H9 (cell line): ENCODE measurements around the gene PPP1R14B. TPM values are rescaled to one million over a fixed set of nuclear protein-coding genes. Genes with fewer than 3 reads are reported as not detected.

Experiments
- DNase-seq: peaks from one replicate; pipeline ENCODE4 v3.0.0-alpha.2; 2017
- H2AFZ ChIP-seq: one replicate; pipeline ENCODE4 v1.6.1; 2013; ENCODE audit warnings: mild to moderate bottlenecking, low read length, control low read depth, moderate library complexity
- H2AK5ac ChIP-seq: 2 replicates; pipeline ENCODE4 v1.6.1; 2013; ENCODE audit warnings: low read length, control low read depth, mixed read lengths; ENCODE audit not compliant: insufficient read length
- H2BK120ac ChIP-seq: one replicate; pipeline ENCODE4 v1.6.1; 2013; ENCODE audit warnings: low read depth, mild to moderate bottlenecking, low read length, control low read depth, inconsistent platforms; ENCODE audit not compliant: poor library complexity, severe bottlenecking
- H2BK12ac ChIP-seq: 2 replicates; pipeline ENCODE4 v1.6.1; 2013; ENCODE audit warnings: low read length, control low read depth, mixed read lengths, low read depth; ENCODE audit not compliant: insufficient read length
- H2BK15ac ChIP-seq: 2 replicates; pipeline ENCODE4 v1.6.1; 2013; ENCODE audit warnings: low read depth, low read length, control low read depth
- H2BK20ac ChIP-seq: one replicate; pipeline ENCODE4 v1.6.1; 2013; ENCODE audit warnings: low read depth, mild to moderate bottlenecking, low read length, control low read depth, inconsistent platforms; ENCODE audit not compliant: poor library complexity, severe bottlenecking
- H2BK5ac ChIP-seq: 2 replicates; pipeline ENCODE4 v1.6.1; 2013; ENCODE audit warnings: low read length, control low read depth, mixed read lengths; ENCODE audit not compliant: insufficient read length
- H3K14ac ChIP-seq: 2 replicates; pipeline ENCODE4 v1.6.1; 2013; ENCODE audit warnings: low read length, control low read depth; ENCODE audit not compliant: insufficient read depth
- H3K18ac ChIP-seq: 2 replicates; pipeline ENCODE4 v1.6.1; 2013; ENCODE audit warnings: low read depth, mild to moderate bottlenecking, mixed read lengths, low read length, control low read depth; ENCODE audit not compliant: insufficient read length
- H3K23ac ChIP-seq: 2 replicates; pipeline ENCODE4 v1.6.1; 2013; ENCODE audit warnings: low read length, control low read depth, mixed read lengths, low read depth; ENCODE audit not compliant: insufficient read length
- H3K23me2 ChIP-seq: 2 replicates; pipeline ENCODE4 v1.6.1; 2013; ENCODE audit warnings: low read depth, mild to moderate bottlenecking, mixed read lengths, low read length, control low read depth; ENCODE audit not compliant: insufficient read length, poor library complexity, severe bottlenecking
- H3K27ac ChIP-seq: 2 replicates; pipeline ENCODE4 v1.5.1; 2013; ENCODE audit warnings: low read length, control low read depth, mixed read lengths, low read depth; ENCODE audit not compliant: insufficient read length
- H3K27me3 ChIP-seq: 2 replicates; pipeline ENCODE4 v1.6.1; 2013; ENCODE audit warnings: low read length, control low read depth, inconsistent platforms; ENCODE audit not compliant: insufficient read depth
- H3K4ac ChIP-seq: 2 replicates; pipeline ENCODE4 v1.6.1; 2013; ENCODE audit warnings: low read depth, mild to moderate bottlenecking, control low read depth, inconsistent platforms, low read length, moderate library complexity
- H3K4me1 ChIP-seq: 2 replicates; pipeline ENCODE4 v1.6.1; 2013; ENCODE audit warnings: low read length, control low read depth, inconsistent platforms; ENCODE audit not compliant: insufficient read depth
- H3K4me2 ChIP-seq: 2 replicates; pipeline ENCODE4 v1.6.1; 2013; ENCODE audit warnings: low read length, control low read depth, mixed read lengths; ENCODE audit not compliant: insufficient read length, insufficient read depth
- H3K56ac ChIP-seq: 2 replicates; pipeline ENCODE4 v1.6.1; 2013; ENCODE audit warnings: low read depth, mild to moderate bottlenecking, mixed read lengths, low read length, control low read depth; ENCODE audit not compliant: insufficient read length
- H3K79me1 ChIP-seq: 2 replicates; pipeline ENCODE4 v1.6.1; 2013; ENCODE audit warnings: low read depth, mild to moderate bottlenecking, moderate library complexity, low read length, control low read depth, inconsistent platforms; ENCODE audit not compliant: insufficient read depth, poor library complexity, severe bottlenecking
- H3K79me2 ChIP-seq: 2 replicates; pipeline ENCODE4 v1.6.1; 2013; ENCODE audit warnings: low read length, control low read depth, inconsistent platforms; ENCODE audit not compliant: insufficient read depth
- H3K9ac ChIP-seq: 2 replicates; pipeline ENCODE4 v1.6.1; 2013; ENCODE audit warnings: low read length, control low read depth, mixed read lengths; ENCODE audit not compliant: insufficient read length; ENCODE audit errors: extremely low read depth
- H3K9me3 ChIP-seq: one replicate; pipeline ENCODE4 v1.6.1; 2013; ENCODE audit warnings: low read depth, low read length, inconsistent platforms; ENCODE audit not compliant: control insufficient read depth
- H3T11ph ChIP-seq: one replicate; pipeline ENCODE4 v1.6.1; 2013; ENCODE audit warnings: mild to moderate bottlenecking, low read length, control low read depth, inconsistent platforms
- H4K20me1 ChIP-seq: one replicate; pipeline ENCODE4 v1.6.1; 2013; ENCODE audit not compliant: control insufficient read depth, insufficient read length, insufficient read depth
- H4K5ac ChIP-seq: 2 replicates; pipeline ENCODE4 v1.6.1; 2013; ENCODE audit warnings: low read depth, mild to moderate bottlenecking, mixed read lengths, low read length, control low read depth; ENCODE audit not compliant: insufficient read length
- H4K8ac ChIP-seq: replicated peaks from 2 replicates; pipeline ENCODE4 v1.6.1; 2013; ENCODE audit warnings: low read length, control low read depth, mixed read lengths, low read depth; ENCODE audit not compliant: insufficient read length
- H4K91ac ChIP-seq: 2 replicates; pipeline ENCODE4 v1.6.1; 2013; ENCODE audit warnings: low read depth, mild to moderate bottlenecking, moderate library complexity, mixed read lengths, low read length, control low read depth; ENCODE audit not compliant: insufficient read length
- H3K27ac Mint-ChIP-seq, 3 experiments: 2 replicates in 2 of 3; 3 replicates in 1 of 3; pipeline ENCODE4 v1.8.0; 2020 to 2021; ENCODE audit warnings: mixed read lengths in 3 of 3, mild to moderate bottlenecking in 1 of 3, moderate library complexity in 1 of 3
- H3K27me3 Mint-ChIP-seq: 2 replicates; pipeline ENCODE4 v1.8.0; 2021; ENCODE audit warnings: low read depth, mild to moderate bottlenecking, moderate library complexity, mixed read lengths
- H3K36me3 Mint-ChIP-seq, 3 experiments: 2 replicates in 2 of 3; 3 replicates in 1 of 3; pipeline ENCODE4 v1.8.0; 2020 to 2021; ENCODE audit warnings: low read depth in 3 of 3, mixed read lengths in 3 of 3; ENCODE audit not compliant: insufficient read depth in 1 of 3
- H3K4me1 Mint-ChIP-seq, 2 experiments: 2 replicates each; pipeline ENCODE4 v1.8.0; 2020; ENCODE audit warnings: mixed read lengths in 2 of 2
- H3K4me3 Mint-ChIP-seq, 2 experiments: 2 replicates in 1 of 2; 3 replicates in 1 of 2; pipeline ENCODE4 v1.8.0; 2020 to 2021; ENCODE audit warnings: mild to moderate bottlenecking in 2 of 2, mixed read lengths in 2 of 2, moderate library complexity in 1 of 2
- H3K9me3 Mint-ChIP-seq, 2 experiments: 2 replicates in 1 of 2; 3 replicates in 1 of 2; pipeline ENCODE4 v1.8.0; 2020; ENCODE audit warnings: mild to moderate bottlenecking in 2 of 2, mixed read lengths in 2 of 2, moderate library complexity in 1 of 2
- WGBS: extraction: QIAGEN DNeasy Blood & Tissue Kit; methylation state at CpG from one replicate; pipeline ENCODE4 v1.1.7; 2013; ENCODE audit warnings: missing lambda C conversion rate, low lambda C conversion rate, mixed read lengths; ENCODE audit not compliant: insufficient read length; ENCODE audit errors: extremely low coverage; 5-methylcytosine and 5-hydroxymethylcytosine counted together
- total RNA-seq: library from RNA; stranded (reverse); gene quantifications from 2 replicates; pipeline ENCODE4 v1.2.1, GENCODE V29; 2021
- TF ChIP-seq, protein P1 (sequence below): fragments of 200-600 bp; sonication (generic); conservative IDR thresholded peaks from 3 replicates; pipeline ENCODE4 v1.8.0; 2021; ENCODE audit warnings: antibody characterized with exemption, mild to moderate bottlenecking

PPP1R14B gene
- total RNA-seq, 1 experiment from 2014 or later, result 358 TPM

DNA sequence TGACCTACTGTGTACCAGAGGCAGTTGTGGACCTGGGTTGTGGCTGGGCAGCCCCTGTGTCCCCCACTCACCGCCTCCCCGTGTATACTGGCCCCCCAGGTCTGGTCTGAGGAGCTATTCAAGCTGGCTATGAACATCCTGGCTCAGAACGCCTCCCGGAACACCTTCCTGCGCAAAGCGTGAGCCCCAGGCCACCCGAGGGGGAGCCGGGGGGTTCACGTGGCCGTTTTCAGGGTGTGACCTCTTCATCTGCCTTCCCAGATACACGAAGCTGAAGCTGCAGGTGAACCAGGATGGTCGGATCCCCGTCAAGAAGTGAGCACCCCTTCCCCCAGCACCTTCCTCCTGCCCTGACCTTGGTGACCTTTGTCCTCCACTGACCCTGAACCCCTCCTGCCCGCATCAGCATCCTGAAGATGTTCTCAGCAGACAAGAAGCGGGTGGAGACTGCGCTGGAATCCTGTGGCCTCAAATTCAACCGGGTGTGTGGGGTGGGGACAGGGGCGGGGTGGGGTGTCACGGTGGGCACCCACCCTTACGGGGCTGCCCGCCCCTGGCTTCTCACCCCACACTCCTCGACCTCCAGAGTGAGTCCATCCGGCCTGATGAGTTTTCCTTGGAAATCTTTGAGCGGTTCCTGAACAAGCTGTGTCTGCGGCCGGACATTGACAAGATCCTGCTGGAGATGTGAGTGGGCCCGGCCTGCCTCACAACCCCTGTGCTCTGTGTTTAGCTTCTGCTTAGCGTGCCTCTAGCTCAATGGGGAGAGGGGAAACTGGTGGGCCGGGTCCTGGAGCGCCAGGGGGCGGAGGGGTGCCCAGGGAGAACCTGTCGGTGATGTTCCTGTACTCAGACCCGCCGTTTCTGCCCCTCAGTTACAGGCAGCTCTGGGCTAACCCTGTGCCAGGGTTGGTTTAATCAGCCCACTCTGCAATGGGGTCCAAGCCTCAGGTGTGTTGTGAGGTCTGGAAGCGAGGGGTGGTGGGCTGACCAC lies 8.7 kb upstream of the PPP1R14B start:
- WGBS, result no CpG with 5 or more reads among the region's 35 CpGs
- no peak overlapping the region for H3K27ac Mint-ChIP-seq
- TF ChIP-seq, protein P1, sequence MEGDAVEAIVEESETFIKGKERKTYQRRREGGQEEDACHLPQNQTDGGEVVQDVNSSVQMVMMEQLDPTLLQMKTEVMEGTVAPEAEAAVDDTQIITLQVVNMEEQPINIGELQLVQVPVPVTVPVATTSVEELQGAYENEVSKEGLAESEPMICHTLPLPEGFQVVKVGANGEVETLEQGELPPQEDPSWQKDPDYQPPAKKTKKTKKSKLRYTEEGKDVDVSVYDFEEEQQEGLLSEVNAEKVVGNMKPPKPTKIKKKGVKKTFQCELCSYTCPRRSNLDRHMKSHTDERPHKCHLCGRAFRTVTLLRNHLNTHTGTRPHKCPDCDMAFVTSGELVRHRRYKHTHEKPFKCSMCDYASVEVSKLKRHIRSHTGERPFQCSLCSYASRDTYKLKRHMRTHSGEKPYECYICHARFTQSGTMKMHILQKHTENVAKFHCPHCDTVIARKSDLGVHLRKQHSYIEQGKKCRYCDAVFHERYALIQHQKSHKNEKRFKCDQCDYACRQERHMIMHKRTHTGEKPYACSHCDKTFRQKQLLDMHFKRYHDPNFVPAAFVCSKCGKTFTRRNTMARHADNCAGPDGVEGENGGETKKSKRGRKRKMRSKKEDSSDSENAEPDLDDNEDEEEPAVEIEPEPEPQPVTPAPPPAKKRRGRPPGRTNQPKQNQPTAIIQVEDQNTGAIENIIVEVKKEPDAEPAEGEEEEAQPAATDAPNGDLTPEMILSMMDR, result no peak

More for the DNA sequence above, 8.7 kb upstream of the PPP1R14B start:
- H3K14ac ChIP-seq, result no peak overlapping the region
- peaks cover 9 to 18% of the 10 kb centered on the region in 2 experiments for H3K4me1 Mint-ChIP-seq
- H2BK12ac ChIP-seq, result no peak overlapping the region
- H3K79me2 ChIP-seq, result no peaks in the 10 kb centered on the region; the same call in 1 of the 2 replicates
- no peaks in the 10 kb centered on the region for H3K4me1 ChIP-seq
- no peak for DNase-seq
- H3K79me1 ChIP-seq, result peaks cover 3% of the 10 kb centered on the region
- no peaks in the 10 kb centered on the region for H3K9me3 Mint-ChIP-seq
- H2AK5ac ChIP-seq, result no peak overlapping the region
- H2BK20ac ChIP-seq, result no peak overlapping the region
- no peak overlapping the region for H4K91ac ChIP-seq
- H4K20me1 ChIP-seq, result no peaks in the 10 kb centered on the region
- H2BK15ac ChIP-seq, result no peak overlapping the region
- H2BK120ac ChIP-seq, result no peak overlapping the region
- H3K36me3 Mint-ChIP-seq, result peaks cover 39 to 62% (median 54%) of the 10 kb centered on the region in 3 experiments; a peak in 6 of 7 replicates
- no peak overlapping the region for H3T11ph ChIP-seq
- no peak overlapping the region for H3K23ac ChIP-seq
- no peak overlapping the region for H2AFZ ChIP-seq
- no peak overlapping the region for H3K27ac ChIP-seq
- no peak overlapping the region for H3K4ac ChIP-seq
- H4K5ac ChIP-seq, result no peak overlapping the region
- H3K18ac ChIP-seq, result no peak overlapping the region
- no peak overlapping the region for H2BK5ac ChIP-seq
- no peaks in the 10 kb centered on the region for H3K27me3 Mint-ChIP-seq
- H3K9ac ChIP-seq, result no peak overlapping the region
- H3K23me2 ChIP-seq, result peaks cover 15% of the 10 kb centered on the region
- no peaks in the 10 kb centered on the region for H3K9me3 ChIP-seq
- no peak overlapping the region for H4K8ac ChIP-seq
- H3K27me3 ChIP-seq, result no peaks in the 10 kb centered on the region
- H3K56ac ChIP-seq, result no peak overlapping the region
- no peak overlapping the region for H3K4me2 ChIP-seq
- no peak overlapping the region; a peak in 1 of 5 replicates for H3K4me3 Mint-ChIP-seq
